ENCODE data around the gene ELK4.
A peak's percentile ranks its signal among the peaks of the same experiment; 100 is the strongest.

ELK4 gene

DNA sequence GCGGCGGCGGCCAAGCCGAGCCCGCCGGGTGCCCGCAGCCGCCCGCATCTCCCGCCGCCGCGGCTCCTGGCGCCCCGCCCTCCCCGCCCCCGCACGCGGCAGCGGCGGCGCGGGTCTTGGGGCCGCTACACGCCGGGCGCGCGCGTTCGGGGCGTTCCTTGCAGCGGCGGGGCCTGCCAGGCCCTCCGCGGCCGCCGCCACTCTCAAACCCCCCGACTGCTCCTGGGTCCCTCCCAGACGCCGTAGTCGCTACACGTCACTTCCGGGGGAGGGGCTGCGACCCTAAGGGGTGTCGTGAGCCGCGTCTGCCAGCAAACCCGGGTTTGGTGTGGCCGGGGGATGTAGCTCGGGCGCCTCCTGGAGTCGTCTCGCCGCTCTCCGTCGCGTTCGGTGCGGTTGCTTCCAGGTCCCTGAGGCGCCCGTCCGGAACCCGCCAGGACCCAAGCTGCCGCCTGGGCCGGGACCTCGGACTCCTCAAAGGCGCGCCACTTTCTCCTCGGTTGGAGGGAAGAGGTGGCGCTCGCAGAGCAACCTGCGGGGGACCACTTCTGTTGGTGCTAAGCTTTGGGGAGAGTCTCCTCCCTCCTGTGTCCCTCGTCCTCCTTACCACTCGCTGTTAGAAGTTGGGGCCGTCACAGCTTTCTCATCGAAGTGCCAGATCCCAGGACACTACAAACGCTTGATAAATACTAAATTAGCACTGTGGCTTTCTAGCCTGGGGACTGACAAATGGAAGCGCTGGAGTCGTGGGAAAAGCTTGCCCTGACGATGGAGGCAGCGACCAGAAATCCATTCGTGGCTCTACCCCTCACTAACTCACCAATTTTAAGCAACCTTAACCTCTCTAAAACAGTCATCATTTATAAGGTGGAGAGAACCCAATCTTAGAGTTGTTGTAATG lies at the start of gene ELK4:
TSS of gene ELK4 (minus strand) at position 244 of the 901 bp plus-strand sequence. CDS start 8,129 bp downstream, outside the sequence.
- DNase-seq, result peak; percentile 91 to 94

- no peak for DNase-seq
These were observed 49.6 kb upstream of the ELK4 start for GRCh38 chr1:205681364-205681763.

DNA sequence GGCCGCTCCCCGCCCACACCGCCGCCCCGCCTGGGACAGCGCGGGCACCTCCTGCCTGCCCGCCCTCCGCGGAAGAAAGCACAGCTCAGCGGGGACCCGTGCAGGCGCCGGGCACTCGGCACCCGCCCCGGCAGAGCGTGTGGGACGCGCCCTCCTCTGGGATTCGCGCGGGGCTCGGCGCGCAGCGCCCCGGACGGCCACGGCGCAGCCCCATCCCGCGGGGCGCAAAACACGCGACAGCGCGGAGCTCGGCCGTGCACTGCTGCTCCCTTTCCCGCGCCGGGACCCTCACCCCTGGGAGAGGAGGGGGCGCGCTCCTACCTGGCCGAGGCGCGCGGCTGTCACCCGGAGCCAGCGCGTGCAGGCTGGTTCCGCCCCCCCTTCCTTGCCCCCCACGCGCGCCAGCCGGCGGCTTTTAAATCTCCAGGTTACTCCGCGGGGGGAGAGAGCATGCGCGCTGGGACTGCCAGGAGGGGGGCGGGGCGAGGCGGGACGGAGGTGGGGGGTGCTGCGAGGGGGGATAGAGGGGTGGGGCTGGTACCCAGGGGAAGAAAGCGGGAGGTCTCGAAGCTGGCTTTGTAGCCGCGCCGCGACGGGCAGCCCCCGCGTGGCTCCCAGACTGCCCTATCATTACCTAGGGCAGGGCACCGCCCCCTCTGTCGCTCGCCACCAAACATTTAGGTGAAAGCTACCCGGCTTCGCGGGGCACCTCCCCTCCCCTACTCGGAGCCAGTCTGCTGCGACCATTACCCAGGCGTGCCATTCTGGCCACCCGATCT lies 48.5 kb upstream of the ELK4 start, which contains the start of gene SLC45A3:
TSS of gene SLC45A3 (minus strand) at position 437 of the 779 bp plus-strand sequence. CDS start 15,853 bp downstream, outside the sequence.
- DNase-seq, result no peak

DNA sequence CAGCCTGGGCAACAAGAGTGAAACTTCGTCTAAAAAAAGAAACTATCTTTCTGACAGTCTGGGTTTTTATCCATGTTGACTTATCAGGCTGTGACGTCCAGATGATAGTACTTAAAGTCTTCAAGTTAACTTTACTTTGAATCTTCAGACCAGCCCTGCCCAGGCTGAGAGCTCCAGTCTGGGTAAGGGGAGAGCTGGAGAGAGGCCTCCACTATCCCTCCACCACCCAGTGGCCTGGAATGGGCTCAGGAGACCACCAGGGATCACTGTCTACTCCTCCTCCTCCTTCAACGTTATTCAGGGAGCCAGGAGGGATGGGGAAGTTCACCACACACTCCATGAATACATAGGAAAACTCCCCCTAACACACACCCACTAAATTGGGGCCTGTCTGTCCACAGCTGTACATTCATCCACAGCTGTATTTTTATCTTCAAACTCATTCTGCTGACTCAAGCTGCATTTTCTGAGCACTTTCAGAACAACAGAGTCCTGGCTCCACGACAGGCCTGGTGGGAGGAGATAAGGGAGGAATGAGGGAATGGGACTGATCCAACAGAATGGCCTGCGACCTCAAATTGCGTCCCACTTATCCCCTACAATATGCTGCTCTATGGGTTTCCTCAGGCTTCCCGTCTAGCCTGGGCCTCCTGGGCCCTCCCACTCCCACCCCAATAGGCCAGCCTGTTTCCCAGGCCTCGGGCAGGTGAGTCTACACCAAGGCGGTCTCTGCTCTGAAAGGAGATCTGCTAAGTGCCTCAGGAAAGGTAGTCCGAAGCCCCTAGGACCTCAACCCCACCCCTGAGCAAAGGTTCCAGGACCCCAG lies 46.7 kb upstream of the ELK4 start:
- DNase-seq, result no peak

DNA sequence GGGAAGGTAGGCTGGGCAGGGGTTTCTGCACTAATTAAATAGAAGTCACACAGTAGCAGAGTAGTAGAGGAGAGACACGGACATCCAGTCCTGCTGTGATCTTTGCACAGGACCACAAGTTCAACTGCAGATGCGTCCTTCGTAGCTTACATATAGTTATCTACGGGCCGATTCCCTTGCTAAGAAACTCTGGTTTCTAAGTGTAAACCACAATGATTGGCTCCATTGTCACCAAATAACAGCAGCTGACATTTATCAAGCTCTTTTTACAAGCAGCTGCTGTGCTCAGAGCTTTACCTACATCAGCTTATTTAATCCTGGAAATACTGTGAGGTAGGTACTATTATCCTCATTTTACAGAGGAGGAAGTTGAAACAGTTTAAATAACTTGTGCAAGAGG lies 45.4 kb upstream of the ELK4 start:
- DNase-seq, result peak in 1 of 2 experiments; percentile 31

- no peak for DNase-seq
These were observed 44.8 kb upstream of the ELK4 start for GRCh38 chr1:205676597-205676996.

DNA sequence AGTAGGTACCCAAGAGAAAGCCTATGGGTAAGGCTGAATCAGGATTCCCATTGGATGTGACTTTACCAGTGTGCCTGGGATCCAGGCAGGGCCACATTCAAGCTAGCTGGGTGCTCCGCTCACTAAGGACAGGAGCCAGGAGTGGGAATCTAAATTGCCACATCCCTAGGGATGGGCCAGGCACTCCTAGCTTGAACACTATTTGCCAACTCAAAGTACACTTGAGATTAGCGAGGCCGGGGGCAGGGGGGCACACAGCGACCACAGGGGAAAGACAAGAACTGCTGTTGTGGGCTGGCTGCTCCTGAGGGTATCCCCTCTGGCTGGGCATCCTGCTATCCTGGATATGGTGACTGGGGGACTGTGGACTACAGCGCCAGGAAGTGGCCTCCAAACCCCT lies 44.2 kb upstream of the ELK4 start:
- no peak for DNase-seq

- DNase-seq, result no peak
These were observed 43.4 kb upstream of the ELK4 start for GRCh38 chr1:205675247-205675646.

DNA sequence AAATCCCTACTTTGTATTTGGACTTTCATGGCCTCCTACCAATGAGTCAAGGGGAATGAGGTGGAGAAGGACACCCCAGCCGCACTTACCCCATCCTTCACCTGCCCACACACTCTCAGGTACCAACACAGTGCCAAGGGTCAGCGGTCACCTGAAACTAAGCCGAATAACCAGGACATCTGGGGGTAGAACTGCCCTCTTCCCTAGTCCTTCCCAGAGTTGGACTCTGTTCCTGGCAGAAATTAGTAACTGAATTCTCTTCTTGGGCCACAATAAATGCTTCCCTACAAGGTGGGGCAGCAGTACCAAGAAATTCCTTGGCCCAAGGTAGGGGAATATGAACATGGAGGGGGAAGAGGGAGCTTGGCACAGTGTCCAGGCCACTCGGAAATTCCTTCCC lies 41.2 kb upstream of the ELK4 start:
- DNase-seq, result no peak

- no peak for DNase-seq
These were observed 40.6 kb upstream of the ELK4 start for GRCh38 chr1:205672395-205672889.

GRCh38 chr1:205670611-205671430 lies 39.0 kb upstream of the ELK4 start:
- no peak for DNase-seq

GRCh38 chr1:205670150-205670446 lies 38.3 kb upstream of the ELK4 start:
- no peak for DNase-seq

GRCh38 chr1:205669341-205670149 lies 37.7 kb upstream of the ELK4 start:
- no peak for DNase-seq

DNA sequence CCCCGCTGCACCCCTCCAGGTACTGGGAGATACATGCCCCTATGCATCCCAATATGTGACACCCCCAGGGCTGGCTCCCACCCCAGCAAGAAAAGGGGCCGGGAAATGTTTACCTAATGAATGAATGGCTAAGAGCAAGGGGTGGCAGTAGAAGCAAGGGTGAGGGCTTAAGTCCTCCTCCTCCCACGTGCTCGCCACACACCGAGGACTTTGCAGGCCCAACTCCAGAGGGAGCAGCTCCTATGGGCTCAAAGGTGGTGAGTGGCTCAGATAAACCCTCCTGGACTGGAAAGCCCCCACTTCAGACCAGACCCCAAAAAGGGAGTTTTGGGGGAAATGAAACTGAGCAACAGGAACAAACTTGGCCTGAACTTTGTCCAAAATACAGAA lies 37.1 kb upstream of the ELK4 start:
- DNase-seq, result peak; percentile 7 to 48

GRCh38 chr1:205667909-205668643 lies 36.3 kb upstream of the ELK4 start:
- no peak for DNase-seq

DNA sequence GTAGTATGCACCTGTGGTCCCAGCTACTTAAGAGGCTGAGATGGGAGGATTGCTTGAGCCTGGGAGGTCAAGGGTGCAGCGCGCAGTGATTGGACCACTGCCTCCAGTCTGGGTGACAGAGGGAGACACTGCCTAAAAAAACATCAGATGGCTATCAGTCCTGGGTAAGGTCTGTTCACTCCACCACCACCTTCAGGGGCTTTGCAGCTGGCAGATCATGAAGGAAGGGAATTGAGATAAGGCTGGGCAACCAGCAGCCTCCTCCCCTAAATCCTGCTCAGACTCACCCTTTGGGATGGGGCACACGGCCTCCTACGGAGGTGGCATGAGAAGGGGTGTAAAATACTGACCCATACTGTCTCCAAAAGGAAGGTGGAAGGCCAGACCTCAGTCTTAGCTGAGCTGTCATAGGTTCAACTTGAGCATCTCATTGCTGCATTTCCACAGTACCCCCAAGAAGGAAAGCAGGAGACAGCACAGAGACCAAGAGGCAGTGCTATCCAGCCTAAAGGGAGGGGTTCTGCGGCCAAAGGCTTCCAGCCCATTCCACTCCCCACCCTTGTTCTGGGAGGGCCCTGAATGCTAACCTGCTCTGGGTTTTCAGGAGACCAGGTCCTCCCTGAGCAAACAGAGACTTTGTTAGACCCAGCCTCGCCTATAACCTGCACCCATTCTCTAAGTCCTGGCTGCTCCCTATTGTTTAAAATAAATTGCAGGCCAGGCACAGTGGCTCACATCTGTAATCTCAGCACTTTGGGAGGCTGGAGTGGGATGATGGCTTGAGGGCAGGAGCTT lies 34.8 kb upstream of the ELK4 start:
- DNase-seq, result no peak

DNA sequence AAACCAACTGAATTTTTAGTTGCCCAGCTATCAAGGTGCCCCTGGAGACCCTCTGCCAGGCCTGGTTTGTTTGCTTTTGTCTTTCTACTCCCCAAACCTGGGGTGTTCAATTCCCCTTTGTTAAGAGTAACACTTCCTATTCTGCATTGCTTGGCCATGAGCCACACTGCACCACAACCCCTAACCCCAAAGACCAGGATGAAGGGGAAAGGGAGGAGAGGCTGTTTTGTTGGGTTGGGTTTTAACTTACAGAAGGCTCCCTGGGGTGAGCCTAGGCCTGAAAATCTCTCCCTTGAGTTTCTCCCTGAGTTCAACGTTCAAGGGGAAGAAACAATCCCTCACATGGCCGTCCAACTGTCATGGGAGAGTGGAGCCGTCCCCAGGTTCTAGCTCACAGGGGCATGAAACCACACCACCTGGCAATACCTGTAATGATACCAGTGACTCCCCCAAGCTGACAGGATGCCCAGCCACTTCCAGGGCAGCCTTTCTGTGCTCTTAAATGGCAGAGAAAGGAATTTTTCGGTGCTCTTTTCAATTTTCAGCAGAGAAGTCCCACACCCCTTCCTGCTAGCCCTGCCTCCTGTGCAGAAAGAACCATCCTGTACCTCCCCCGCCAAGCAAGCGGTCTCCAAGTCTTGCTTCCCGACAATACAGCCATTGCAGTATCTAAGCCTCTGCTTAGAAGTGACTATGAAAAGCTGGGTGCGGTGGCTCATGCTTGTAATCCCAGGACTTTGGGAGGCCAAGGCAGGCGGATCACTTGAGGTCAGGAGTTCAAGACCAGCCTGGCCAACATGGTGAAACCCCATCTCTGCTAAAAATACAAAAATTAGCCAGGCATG lies 33.6 kb upstream of the ELK4 start:
- DNase-seq, result peak in 1 of 2 experiments; percentile 2

DNA sequence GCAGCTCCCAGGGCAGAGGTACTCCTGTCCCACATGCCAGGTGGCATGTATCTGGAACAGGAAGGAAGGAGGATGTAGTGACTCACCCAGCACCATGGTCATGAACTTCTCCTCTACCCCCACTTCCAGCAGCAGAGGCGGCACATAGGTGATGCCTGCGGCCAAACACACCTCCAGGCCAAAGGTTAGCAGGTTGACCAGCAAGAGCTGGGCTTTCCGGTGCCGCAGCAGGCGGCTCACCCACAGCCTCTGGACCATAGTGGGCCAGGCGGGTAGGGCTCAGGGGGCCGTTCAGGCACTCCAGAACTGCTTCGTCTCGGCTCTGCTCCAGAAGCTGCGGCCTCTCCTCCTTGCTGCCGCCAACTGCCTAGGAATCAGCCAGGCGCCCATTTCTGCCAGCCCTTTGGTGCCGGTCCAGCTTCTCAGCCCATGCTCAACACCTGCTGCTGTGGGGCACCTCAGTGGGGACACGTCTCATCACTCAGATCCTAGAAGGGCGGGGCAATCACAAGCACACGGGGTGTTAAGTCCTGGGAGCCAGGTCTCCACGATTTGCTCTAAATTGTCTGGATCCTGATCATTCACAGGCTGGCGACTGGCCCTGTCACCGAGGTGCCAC lies 32.7 kb upstream of the ELK4 start:
- DNase-seq, result no peak

All from AML-193 (cell line).